ENCODE measurements around the gene ZCCHC7.

Gene ZCCHC7

DNA sequence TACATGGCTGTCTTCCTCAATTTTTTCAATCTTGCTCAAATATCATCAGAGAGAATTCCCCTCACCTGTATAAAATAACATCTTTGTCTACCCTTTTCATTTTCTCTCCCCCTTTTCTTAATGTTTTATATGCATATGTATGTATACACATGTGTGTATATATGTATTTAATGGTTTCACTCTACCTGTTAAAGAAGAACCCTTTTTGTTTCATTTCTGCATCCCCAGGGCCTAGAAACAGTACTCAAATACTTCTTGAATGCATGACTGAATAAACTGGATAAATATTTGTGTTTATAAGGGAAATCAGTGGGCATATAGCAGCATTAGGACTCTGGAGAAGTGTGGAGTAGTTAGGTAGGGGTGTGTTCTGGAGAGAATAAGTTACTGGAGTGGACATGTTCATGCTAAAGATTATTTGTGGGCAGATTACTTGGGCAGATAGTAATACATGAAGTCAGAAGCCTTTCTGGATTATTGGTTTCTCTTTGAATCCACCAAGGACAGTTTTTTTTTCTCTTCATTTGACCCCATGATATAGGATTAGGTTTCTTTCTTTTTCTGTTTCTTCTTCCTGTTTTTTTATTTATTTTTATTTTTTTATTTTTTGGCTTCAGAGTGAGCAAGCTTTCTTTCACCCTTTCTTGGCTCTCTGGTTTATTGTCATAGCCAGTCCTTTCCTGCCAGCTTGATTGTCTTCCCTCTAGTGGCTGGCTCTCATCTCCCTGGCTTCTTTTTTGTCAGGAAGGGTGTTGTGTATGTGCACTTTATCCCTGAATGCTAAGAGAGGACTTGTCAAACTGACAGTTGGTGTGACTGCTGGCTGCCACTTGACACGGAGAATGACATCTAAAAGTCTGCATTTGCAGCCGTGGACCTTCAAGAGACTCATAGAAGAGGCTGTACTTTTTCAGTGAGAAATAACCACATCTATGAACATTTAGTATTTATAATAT lies 89.3 kb downstream of the ZCCHC7 start:
- no peak for DNase-seq (ENCODE audit: low read depth in 2 of 2)

DNA sequence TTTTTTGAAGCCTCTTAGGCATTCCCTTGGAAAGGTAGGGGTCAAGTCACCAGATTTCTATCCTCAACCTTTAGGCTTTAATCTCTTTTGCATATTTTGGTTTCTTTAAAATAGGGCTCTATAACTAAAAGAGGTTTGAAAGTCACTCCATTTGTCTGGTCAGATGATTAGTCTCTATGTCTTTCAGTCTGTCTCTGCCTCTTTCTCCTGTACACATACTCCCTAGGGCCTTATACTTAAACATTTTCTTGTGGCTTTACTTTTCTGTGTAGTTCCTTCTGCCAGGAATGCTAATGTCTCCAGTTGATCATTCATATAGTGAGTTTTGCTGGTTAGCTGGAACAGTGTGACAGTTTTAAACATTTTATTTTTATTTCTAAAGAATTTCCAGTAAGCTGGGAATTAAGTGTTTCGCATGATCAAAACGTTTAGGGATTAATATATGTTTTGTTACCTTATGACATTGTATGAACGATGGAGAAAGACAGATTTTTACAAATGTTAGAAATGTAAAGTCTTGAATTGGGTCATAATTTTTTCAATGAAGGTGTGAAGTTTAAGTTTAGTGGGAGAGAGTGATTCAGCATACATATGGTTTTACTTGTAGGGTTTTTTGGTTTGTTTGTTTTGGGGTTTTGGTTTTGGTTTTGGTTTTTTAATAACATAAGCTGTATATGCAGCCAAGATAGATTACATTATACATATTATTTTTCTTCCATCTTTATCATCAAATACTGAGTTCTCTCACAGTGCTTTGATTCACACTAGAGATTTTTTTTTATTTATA lies 90.6 kb downstream of the ZCCHC7 start:
- no peak for DNase-seq (ENCODE audit: low read depth in 2 of 2)

DNA sequence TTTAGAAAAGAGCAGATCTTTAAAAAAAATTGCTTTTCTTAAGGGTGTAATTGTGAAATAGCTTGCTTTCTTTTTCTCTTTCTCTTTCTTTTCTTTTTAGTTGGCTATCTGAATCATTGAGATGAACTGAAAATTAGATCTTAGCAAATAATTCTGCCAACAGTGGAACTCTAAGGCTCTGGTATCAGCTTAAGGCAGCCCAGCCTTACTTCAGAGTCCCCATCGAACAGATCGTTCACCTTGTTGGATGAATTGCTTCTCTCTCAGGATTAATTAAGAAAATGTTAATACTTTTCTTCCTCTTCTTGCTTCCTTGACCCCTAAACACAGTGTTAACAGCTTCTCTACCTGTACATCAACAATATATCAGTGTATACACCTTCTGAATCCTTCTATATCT lies 92.1 kb downstream of the ZCCHC7 start:
- DNase-seq (ENCODE audit: low read depth in 2 of 2), result no peak

DNA sequence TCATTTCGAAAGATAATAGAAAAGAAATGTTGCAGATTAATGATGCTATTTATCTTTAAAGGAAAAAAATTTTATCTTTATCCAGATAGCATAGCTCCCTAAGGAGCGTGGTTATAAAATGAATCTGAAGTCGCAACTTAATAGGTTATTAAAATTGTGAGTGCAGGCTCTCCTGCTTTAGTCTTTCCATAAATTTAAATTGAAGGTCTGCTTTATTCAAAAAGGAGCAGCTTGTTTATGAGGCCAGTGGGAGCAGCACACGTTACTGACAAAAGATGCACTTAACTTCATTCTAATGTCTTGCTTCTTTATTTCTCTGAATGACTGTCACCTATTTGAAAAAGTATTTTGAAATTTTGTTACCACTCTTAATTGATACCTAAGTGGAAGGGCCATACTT lies 95.0 kb downstream of the ZCCHC7 start:
- no peak for DNase-seq (ENCODE audit: low read depth in 2 of 2)

DNA sequence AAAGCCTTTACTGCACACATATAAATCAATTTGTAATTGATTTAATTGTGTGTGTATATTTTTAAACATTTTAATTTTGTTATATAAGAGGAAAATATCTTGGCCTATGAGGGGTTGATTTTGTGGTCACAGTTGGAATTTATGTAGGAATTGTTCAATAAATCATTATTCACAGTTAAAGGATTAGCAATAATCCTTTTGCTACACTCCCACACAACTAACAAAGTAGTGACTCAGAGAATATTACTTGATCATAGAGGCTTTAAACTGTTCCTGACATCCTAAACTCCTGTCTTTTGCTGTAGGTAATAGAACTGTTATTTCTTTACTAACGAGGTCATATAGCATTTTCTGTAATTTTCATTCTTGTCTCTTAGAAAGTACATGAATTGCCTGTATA lies 95.5 kb downstream of the ZCCHC7 start:
- DNase-seq (ENCODE audit: low read depth in 2 of 2), result no peak

DNA sequence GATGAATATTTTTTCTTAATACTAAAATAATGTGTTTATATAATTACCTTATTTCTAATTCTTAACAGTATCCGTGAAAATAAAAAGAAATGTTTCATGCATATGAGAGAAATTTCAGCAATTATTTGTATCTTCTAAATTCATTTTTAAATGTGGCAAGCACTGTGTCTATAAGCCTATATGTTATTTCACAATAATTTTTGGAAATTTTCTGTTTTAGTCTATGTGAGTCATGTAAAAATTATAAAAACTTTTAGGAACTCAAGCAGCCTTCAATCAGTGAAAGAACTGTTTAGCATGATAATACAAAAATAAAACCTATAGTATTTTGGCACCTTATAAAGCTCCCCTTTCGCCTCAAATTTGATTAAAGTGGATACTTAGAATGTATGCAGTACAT lies 96.8 kb downstream of the ZCCHC7 start:
- DNase-seq (ENCODE audit: low read depth in 2 of 2), result no peak

DNA sequence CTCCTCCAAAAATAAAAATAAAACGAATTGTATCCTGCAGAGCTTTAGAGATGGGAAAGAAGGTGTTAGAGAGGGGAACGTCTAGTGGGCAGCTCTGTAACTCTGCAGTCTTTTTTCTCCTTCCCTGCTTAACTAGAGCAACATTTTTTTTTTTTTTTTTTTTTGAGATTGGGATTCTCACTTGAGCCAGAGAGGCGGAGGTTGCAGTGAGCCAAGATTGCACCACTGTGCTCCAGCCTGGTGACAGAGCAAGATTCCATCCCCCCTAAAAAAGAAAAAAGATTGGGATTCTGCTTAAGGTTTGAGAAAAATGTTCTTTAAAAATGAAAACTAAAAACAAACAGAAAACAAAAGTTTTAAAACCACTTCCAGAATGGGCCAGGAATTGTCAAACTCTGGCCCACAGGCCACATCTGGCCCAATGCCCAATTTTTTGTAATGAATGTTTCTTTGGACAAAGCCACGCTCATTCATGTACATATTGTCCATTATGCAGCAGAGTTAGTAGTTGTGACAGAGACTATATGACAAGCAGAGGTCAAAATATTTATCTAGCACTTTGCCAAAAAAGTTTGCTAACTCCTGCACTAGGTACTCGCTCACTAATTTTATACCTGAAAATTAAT lies 98.5 kb downstream of the ZCCHC7 start:
- no peak for DNase-seq (ENCODE audit: low read depth in 2 of 2)

DNA sequence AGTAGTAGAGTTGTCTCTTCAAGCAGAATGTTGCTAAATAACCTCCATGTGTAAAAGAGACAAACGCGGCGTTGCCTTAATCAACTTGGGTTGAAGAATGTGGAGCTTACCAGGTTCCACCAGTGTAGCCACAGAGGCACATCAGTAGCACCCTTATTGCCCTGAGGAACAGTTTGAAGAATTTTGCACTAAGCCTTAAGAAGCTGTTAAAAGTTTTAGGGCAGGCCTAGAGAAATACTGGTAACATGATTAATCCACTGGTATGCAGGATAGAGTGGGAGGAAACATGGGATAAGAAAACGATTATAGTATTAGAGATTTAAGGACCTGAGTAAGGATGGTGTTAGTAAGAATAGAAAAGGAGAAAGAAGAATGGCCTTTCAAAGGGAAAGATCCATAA lies 100.6 kb downstream of the ZCCHC7 start:
- DNase-seq (ENCODE audit: low read depth in 2 of 2), result no peak

DNA sequence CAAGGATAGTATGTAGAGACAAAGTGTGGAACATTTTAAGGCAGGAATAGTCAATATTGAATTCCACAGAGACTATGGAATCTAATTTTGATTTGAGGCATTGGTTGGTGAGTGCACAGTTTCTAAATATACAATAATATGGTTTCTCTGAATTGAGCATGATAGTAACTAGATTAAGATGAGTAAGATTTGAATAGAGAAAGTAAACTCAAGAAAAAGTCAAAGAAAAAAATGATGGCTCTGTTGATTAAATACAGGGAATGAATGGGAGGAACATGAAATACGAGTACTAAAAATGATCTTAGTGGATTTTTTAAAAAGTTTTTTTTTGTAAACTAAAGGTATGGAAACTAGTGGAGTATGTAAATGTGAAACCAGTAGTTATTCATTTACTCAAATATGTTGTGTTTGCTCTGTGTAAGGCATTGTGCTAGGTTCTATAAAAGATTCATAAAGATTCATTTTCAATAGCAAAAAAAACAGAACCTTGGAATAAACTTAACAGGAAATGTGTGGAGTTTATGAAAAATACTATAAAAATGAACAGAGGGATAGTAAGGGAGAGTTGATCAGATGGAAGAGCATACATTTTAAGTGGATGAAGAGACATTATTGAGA lies 101.2 kb downstream of the ZCCHC7 start:
- no peak for DNase-seq (ENCODE audit: low read depth in 2 of 2)

DNA sequence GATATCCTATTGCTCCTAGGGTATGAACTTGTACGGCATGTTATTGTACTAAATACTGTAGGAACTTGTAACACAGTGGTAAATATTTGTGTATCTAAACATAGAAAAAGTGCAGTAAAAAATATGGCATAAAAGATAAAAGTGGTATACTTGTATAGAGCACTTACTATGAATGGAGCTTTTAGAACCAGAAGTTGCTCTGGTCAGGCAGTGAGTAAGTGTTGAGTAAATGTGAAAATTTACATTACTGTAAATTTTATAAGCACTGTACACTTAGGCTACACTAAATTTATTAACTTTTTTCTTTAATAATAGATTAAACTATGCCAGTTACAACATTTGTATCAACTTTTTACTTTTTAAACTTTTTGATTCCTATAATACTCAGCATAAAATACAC lies 109.1 kb downstream of the ZCCHC7 start:
- no peak for DNase-seq (ENCODE audit: low read depth in 2 of 2)

DNA sequence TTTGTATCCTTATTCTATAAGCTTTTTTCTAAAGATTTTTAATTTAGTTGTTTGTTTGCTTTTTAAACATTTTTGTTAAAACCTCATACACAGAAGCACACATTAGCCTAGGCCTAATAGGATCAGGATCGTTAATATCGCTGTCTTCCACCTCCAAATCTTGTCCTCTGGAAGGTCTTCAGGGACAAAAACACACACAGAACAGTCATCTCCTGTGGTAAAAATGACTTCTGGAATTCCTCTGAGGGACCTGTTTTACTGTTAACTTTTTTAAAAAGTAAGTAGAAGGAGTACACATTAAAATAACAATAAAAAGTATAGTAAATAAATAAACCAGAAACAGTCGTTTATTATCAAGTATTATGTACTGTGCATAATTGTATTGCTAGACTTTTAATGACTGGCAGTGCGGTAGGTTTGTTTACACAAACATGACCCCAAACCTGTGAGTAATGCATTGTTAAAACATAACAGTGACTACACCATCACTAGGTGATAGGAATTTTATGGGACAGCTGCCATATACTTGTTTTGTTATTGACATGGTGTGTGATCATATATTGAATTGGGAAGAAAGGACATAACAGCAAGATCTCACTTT lies 109.6 kb downstream of the ZCCHC7 start:
- DNase-seq (ENCODE audit: low read depth in 2 of 2), result no peak

DNA sequence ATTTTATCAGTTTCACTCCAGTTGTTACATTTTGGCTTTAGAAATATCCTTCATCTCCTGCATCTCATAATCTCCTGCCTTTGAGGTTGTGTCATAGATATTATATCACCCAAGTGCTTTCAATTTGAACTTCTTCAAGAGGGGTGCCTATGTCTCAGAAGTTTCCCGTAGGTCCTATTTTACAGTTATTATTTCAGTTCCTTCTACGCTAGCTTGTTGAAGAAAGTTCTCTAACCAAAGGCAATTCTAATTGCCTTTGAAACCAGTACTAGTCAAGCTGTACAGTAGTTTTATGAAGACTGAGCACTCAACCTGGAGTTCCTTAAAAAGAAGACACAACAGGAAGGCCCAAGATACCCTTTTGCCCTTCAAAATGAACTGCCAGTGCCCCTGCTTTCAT lies 116.4 kb downstream of the ZCCHC7 start:
- no peak for DNase-seq (ENCODE audit: low read depth in 2 of 2)

DNA sequence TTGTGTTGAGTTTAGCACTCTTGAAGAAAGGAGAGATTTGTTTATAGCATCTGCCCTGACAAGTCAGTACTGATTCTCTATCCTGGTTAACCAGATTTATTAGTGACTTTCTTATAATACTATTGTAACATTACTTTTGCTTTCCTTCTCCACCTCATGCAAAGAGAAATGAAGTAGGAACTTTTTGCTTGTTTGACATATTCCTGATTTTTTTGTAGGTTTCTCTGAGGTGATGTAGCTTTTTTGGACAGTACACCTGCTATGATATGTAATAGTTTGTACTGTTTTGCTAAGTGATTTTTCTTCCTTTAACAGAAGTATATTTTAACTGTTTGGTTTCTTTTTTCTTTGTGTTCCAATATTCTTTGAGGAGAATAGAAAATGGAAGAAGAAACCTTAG lies 117.7 kb downstream of the ZCCHC7 start:
- DNase-seq (ENCODE audit: low read depth in 2 of 2), result no peak

DNA sequence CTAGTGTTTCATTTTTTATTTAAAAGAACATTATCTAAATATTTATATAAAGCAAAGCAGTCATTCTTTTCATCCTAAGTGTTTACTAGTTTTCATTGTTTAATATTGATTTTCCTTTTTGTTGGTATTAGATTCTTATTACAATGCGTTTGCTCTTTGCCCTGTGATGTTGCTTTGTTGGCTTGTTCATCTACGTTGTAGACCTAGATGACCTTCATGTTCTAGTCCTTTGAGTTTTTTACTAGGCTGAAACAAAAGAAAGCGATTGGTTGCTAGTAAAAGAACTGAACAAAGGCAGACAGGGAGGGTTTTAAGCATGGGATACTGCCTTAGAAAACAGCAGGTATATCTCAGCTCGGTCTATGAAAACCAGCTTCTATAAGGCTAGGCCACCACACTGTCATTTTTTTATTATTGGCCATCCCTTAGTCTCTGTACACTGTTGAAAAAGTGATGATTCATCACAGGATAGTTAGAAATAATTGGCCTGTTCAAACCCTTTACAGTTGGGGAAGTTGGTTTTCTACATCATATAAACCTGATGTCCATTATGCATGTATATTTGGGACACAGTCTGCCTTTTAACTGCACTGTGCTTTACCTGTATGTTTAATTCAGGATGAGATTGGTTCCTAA lies 119.0 kb downstream of the ZCCHC7 start:
- DNase-seq (ENCODE audit: low read depth in 2 of 2), result no peak

DNA sequence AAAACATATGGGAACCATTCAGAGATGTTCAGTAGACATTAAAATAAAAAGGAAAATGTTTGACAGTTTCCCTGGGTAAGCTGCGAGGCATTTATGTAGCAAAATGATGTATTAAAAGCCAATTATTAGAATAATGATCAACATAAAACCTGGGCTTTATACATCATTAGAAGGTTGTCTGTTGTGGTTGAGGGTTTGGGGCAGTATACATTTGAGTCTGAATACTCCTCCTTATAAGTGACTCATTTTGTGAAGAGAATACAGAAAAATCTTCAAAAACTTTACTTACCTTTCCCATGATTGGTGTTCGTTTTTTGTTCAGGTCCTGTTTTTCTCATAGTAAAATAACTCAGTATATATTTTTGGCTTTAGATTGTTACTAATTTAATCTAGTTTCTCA lies 119.5 kb downstream of the ZCCHC7 start:
- no peak for DNase-seq (ENCODE audit: low read depth in 2 of 2)

DNA sequence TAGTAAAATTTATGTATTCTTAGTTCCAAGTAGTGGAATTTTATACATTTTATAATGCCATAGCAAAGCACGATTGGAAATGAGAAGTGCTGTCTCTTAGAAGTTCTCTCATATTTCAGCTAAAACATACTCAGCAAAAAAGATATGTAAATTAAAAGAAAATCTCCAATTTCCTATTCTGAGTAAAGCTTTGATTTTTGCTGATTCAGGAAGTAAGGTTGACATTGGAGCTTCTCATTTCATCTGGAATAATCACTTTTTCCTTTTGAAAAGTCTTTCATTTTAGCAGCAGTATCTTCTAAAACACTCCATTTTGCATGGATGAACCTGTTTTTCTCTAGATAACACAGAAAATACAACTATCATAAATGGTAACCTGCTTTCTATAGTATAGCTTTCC lies 121.0 kb downstream of the ZCCHC7 start:
- DNase-seq (ENCODE audit: low read depth in 2 of 2), result no peak

DNA sequence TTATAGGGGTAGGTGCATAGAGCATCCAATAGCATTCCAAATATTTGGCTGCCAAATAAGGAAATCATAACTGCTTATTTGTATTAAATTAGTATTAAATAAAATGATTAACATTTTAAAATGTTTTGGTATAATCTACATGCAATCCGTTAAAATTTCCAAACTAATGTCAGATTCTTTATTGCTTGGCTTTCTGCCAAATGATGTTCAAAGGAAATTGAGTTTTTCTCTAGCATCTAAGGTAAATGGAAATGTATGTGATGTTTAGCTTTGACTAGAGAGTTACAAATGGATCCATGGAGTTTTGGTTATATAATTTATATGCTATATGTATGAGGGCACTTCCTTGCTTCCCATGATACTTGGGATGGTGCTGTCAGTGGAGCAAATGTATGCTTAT lies 121.7 kb downstream of the ZCCHC7 start:
- no peak for DNase-seq (ENCODE audit: low read depth in 2 of 2)

DNA sequence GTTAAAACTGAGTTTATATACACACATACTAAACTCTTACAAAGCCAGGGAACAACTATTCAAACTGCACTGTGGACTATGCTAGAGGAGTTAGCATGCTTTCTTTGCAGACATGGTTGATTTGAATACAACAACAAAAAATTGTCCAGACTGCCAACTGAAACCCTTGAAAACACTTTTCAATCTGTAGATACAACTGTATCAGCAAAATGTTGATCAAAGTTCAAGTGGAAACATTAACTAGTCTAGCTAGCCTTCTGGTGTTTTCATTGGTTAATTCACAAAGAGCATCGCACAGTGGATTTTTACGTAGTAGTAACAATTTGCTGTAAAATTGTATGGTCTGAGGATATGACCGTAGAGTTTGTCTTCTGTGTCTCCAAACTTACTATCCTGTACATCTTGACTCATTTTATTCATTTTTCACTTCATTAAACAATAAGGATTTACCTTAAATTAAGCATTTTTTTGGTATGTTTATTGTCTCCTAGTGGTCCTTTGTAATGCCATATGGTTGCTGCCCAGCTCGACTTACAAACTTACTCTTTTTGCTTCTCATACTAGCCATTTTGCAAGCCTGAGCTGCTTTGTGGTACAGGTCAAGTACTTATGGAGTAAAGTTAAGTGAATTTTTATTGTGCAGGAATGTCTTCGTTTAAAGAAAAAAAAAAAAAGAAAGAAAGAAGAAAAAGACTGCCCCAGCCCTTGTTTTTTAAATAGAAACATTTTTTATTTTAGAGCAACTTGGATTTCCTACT lies 123.4 kb downstream of the ZCCHC7 start:
- no peak for DNase-seq (ENCODE audit: low read depth in 2 of 2)

DNA sequence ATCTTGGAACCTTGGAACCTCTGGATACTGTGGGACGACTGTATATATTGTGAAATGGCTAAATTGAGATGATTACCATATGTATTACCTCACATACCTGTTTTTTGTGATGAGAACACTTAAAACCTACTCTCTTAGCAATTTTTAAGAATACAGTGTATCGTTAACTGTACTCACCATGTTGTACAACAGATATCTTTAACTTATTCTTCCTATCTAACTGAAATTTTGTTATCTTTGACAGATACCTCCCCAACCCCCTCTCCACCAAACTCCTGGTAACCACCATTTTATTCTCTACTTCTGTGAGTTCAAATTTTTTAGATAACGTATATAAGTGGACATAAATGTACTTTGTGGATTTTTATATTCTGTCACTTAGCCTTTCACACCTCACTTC lies 126.5 kb downstream of the ZCCHC7 start:
- DNase-seq (ENCODE audit: low read depth in 2 of 2), result no peak

DNA sequence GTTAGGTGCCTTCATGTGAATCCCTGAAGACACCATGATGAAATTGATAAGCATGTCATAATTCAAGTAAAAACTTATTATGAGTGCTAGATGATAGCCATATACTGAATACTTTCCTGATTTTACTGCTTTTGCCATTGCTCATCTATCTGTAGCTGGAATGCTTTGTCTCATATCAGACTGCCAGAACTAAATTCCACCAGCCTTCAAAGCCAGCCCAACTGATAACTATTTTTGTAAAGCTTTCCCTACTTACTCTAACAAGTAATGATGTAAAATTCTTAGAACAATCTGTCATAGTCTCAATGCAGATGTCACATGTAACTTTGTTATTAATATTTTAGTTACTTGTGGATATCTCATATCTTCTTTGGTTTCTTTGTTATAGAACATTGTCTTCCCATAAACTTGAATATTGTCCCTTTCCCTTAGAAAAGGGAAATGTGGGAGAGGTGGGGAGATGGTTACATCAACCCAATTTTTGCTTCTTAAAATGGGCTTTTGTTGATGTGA lies 128.3 kb downstream of the ZCCHC7 start:
- DNase-seq (ENCODE audit: low read depth in 2 of 2), result no peak

Data from stimulated activated CD4-positive, alpha-beta T cell treated with anti-CD3 and anti-CD28 coated beads, Interleukin-1b, Interleukin-23, amount 100 ng/mL, for 4 hours (primary cell).